ENCODE results near the gene TSPOAP1. TPM values are rescaled to one million over a fixed set of nuclear protein-coding genes. Genes with fewer than 3 reads are reported as not detected.

TSPOAP1 gene
- total RNA-seq, 1 experiment from 2014 or later: 4.3 TPM

- H3K27ac ChIP-seq (ENCODE audit: low read length): no peak overlapping the region
- H3K4me2 ChIP-seq (ENCODE audit: low read length): no peak overlapping the region
- H3F3A ChIP-seq (ENCODE audit: low read length, unreplicated experiment): no peaks in the 10 kb centered on the region
- peaks cover 3% of the 10 kb centered on the region for H3K4me1 ChIP-seq (ENCODE audit: insufficient read depth, low read length)
- no peaks in the 10 kb centered on the region for H3K36me3 ChIP-seq (ENCODE audit: low read depth, low read length)
- H3K9ac ChIP-seq (ENCODE audit: low read length): no peak overlapping the region
- CTCF ChIA-PET: no interaction called here
- ATAC-seq (no peak), DNase-seq (no peak)
- H3K9me3 ChIP-seq (ENCODE audit: low read length): no peaks in the 10 kb centered on the region
- no peak overlapping the region for H3K4me3 ChIP-seq (ENCODE audit: low read length)
- H2AFZ ChIP-seq (ENCODE audit: low read length): no peak overlapping the region
- no peaks in the 10 kb centered on the region for H4K20me1 ChIP-seq (ENCODE audit: low read length)
- H3K79me2 ChIP-seq (ENCODE audit: low read length): no peaks in the 10 kb centered on the region
- peaks cover 13% of the 10 kb centered on the region for H3K27me3 ChIP-seq (ENCODE audit: low read length)
- no peak for TF ChIP-seq CTCF (conservative IDR thresholded peaks at IDR 0.05; ENCODE audit: low read depth, low read length)
- TF ChIP-seq EZH2phosphoT487 (IDR thresholded peaks at IDR 0.05; ENCODE audit: borderline replicate concordance, low read length): no peak
- TF ChIP-seq EZH2 (IDR thresholded peaks at IDR 0.05; ENCODE audit: low read length, unreplicated experiment): no peak
- H3K9me2 ChIP-seq (replicated peaks; ENCODE audit: low read length): no peaks in the 10 kb centered on the region
- BruUV-seq (replicated peaks): no TSS peak
- intact Hi-C loops (cut with micrococcal nuclease): no loop called here
- POLR2A ChIA-PET (ENCODE audit: unreplicated experiment): no interaction called here
Measured at GRCh38 chr17:58284613-58285421, 43.8 kb downstream of the TSPOAP1 start.

- no peak for ATAC-seq
- Histone ChIP-seq H4K20me1 (ENCODE audit: low read length) (no peaks in the 10 kb centered on the region), H3K9ac (ENCODE audit: low read length) (no peak overlapping the region), H3F3A (ENCODE audit: low read length, unreplicated experiment) (no peaks in the 10 kb centered on the region), H3K4me1 (ENCODE audit: insufficient read depth, low read length) (no peaks in the 10 kb centered on the region), H2AFZ (ENCODE audit: low read length) (no peak overlapping the region), H3K79me2 (ENCODE audit: low read length) (no peaks in the 10 kb centered on the region), H3K9me2 (replicated peaks; ENCODE audit: low read length) (no peaks in the 10 kb centered on the region), H3K9me3 (ENCODE audit: low read length) (no peaks in the 10 kb centered on the region), H3K36me3 (ENCODE audit: low read depth, low read length) (no peaks in the 10 kb centered on the region), H3K27ac (ENCODE audit: low read length) (no peak overlapping the region), H3K4me3 (ENCODE audit: low read length) (no peak overlapping the region), H3K4me2 (ENCODE audit: low read length) (no peak overlapping the region), H3K27me3 (ENCODE audit: low read length) (peaks cover 12% of the 10 kb centered on the region)
- no TSS peak for BruUV-seq (replicated peaks)
- intact Hi-C loops (cut with micrococcal nuclease): no loop called here
- ChIA-PET POLR2A (ENCODE audit: unreplicated experiment) (no interaction called here), CTCF (no interaction called here)
- DNase-seq: no peak
- TF ChIP-seq EZH2 (IDR thresholded peaks at IDR 0.05; ENCODE audit: low read length, unreplicated experiment) (no peak), EZH2phosphoT487 (IDR thresholded peaks at IDR 0.05; ENCODE audit: borderline replicate concordance, low read length) (no peak), CTCF (conservative IDR thresholded peaks at IDR 0.05; ENCODE audit: low read depth, low read length) (no peak)
Measured at GRCh38 chr17:58283674-58284612, 44.7 kb downstream of the TSPOAP1 start.

All from PC-3 (cell line).